HepG2 (cell line): ENCODE measurements around the gene SERPINA9. TPM values are rescaled to one million over a fixed set of nuclear protein-coding genes. Genes with fewer than 3 reads are reported as not detected.
A peak's percentile ranks its signal among the peaks of the same experiment; 100 is the strongest.

ENCODE experiments used
- FOXJ3 ChIP-seq: sonication (generic); formaldehyde crosslinking; IDR thresholded peaks from 2 replicates; pipeline ENCODE4 v1.4.0; 2020; ENCODE audit warnings: missing genetic modification reagents, mild to moderate bottlenecking, borderline replicate concordance
- IRF2 ChIP-seq: IDR thresholded peaks from 2 replicates; pipeline ENCODE4 v1.6.1; 2018; ENCODE audit warnings: missing genetic modification reagents, missing compliant biosample characterization
- KDM5A ChIP-seq: fragments of 200-600 bp; sonication (generic); IDR thresholded peaks from 2 replicates; pipeline ENCODE4 v1.7.0; 2018; ENCODE audit warnings: antibody characterized with exemption, mild to moderate bottlenecking, low read length, borderline replicate concordance
- KLF13 ChIP-seq: sonication (generic); formaldehyde crosslinking; IDR thresholded peaks from 2 replicates; pipeline ENCODE4 v1.4.0; 2020; ENCODE audit warnings: mild to moderate bottlenecking, missing genetic modification reagents
- MBD4 ChIP-seq: IDR thresholded peaks from 2 replicates; pipeline ENCODE4 v1.6.1; 2012; ENCODE audit warnings: low read length, inconsistent platforms, borderline replicate concordance
- MEF2D ChIP-seq: sonication (generic); formaldehyde crosslinking; IDR thresholded peaks from 2 replicates; pipeline ENCODE4 v1.5.1; 2020; ENCODE audit warnings: mild to moderate bottlenecking, missing genetic modification reagents
- NCOA5 ChIP-seq: sonication (generic); formaldehyde crosslinking; IDR thresholded peaks from 2 replicates; pipeline ENCODE4 v1.4.0; 2020; ENCODE audit warnings: missing genetic modification reagents
- NFYC ChIP-seq: IDR thresholded peaks from 2 replicates; pipeline ENCODE4 v1.6.1; 2016; ENCODE audit warnings: missing genetic modification reagents, missing compliant biosample characterization
- NR2C2 ChIP-seq: sonication (generic); formaldehyde crosslinking; IDR thresholded peaks from 2 replicates; pipeline ENCODE4 v1.4.0; 2020; ENCODE audit warnings: missing genetic modification reagents, mild to moderate bottlenecking, moderate library complexity, borderline replicate concordance
- SMC3 ChIP-seq: IDR thresholded peaks from 2 replicates; pipeline ENCODE4 v1.6.1; 2011; ENCODE audit warnings: low read length, improper control_type of control experiment
- SP140L ChIP-seq: sonication (generic); formaldehyde crosslinking; IDR thresholded peaks from 2 replicates; pipeline ENCODE4 v1.4.0; 2020; ENCODE audit warnings: missing genetic modification reagents, borderline replicate concordance
- STAT5B ChIP-seq: sonication (generic); formaldehyde crosslinking; IDR thresholded peaks from 2 replicates; pipeline ENCODE4 v1.4.0; 2020; ENCODE audit warnings: missing genetic modification reagents
- ZNF121 ChIP-seq: sonication (generic); formaldehyde crosslinking; IDR thresholded peaks from 2 replicates; pipeline ENCODE4 v1.5.0; 2020; ENCODE audit warnings: mild to moderate bottlenecking, missing genetic modification reagents
- ZNF253 ChIP-seq: sonication (generic); formaldehyde crosslinking; IDR thresholded peaks from 2 replicates; pipeline ENCODE4 v1.8.0; 2022; ENCODE audit warnings: mild to moderate bottlenecking, missing genetic modification reagents, borderline replicate concordance
- ZNF331 ChIP-seq: sonication (generic); formaldehyde crosslinking; IDR thresholded peaks from 2 replicates; pipeline ENCODE4 v1.4.0; 2020; ENCODE audit warnings: missing genetic modification reagents
- ZNF543 ChIP-seq: sonication (generic); formaldehyde crosslinking; IDR thresholded peaks from 2 replicates; pipeline ENCODE4 v1.4.0; 2020; ENCODE audit warnings: mild to moderate bottlenecking, missing genetic modification reagents
- ZNF678 ChIP-seq: sonication (generic); formaldehyde crosslinking; IDR thresholded peaks from 2 replicates; pipeline ENCODE4 v1.4.0; 2020; ENCODE audit warnings: mild to moderate bottlenecking, missing genetic modification reagents
- ZNF75D ChIP-seq: sonication (generic); formaldehyde crosslinking; IDR thresholded peaks from 2 replicates; pipeline ENCODE4 v1.8.1; 2023; ENCODE audit warnings: missing genetic modification reagents, mild to moderate bottlenecking, borderline replicate concordance
- ZNF891 ChIP-seq: sonication (generic); formaldehyde crosslinking; IDR thresholded peaks from 2 replicates; pipeline ENCODE4 v1.5.0; 2020; ENCODE audit warnings: mild to moderate bottlenecking, missing genetic modification reagents
- ZSCAN30 ChIP-seq: sonication (generic); formaldehyde crosslinking; IDR thresholded peaks from 2 replicates; pipeline ENCODE4 v1.5.0; 2020; ENCODE audit warnings: mild to moderate bottlenecking, missing genetic modification reagents
- polyA plus RNA-seq, 8 experiments: library from polyadenylated mRNA; depleted of rRNA in 3 of 8; stranded (reverse) in 7 of 8; unstranded in 1 of 8; fragments of >200 nt; fragmentation: Illumina TruSeq in 4 of 8; extraction: Trizol in 4 of 8; gene quantifications; 2 replicates each; pipeline versions ENCODE4 v1.2.1 to v1.2.3, GENCODE V29; 2011 to 2016; ENCODE audit warnings: low read depth in 4 of 8, missing spikeins in 1 of 8, mixed read lengths in 1 of 8; ENCODE audit not compliant: insufficient read depth in 1 of 8
- total RNA-seq, 5 experiments: library from RNA; depleted of rRNA; stranded (reverse); fragments of >200 nt; fragmentation: Illumina TruSeq; extraction: Trizol; gene quantifications; 2 replicates each; pipeline ENCODE4 v1.2.3, GENCODE V29; 2016; ENCODE audit warnings: low read depth in 1 of 5
- TF ChIP-seq, protein P1 (sequence below): sonication (generic); formaldehyde crosslinking; conservative IDR thresholded peaks from 2 replicates; pipeline ENCODE4 v1.8.1; 2023; ENCODE audit warnings: missing genetic modification reagents
- TF ChIP-seq, protein P2 (sequence below): sonication (generic); formaldehyde crosslinking; IDR thresholded peaks from 2 replicates; pipeline ENCODE4 v1.4.0; 2020; ENCODE audit warnings: missing genetic modification reagents
- TF ChIP-seq, protein P3 (sequence below): sonication (generic); formaldehyde crosslinking; IDR thresholded peaks from 2 replicates; pipeline ENCODE4 v1.4.0; 2020; ENCODE audit warnings: mild to moderate bottlenecking, missing genetic modification reagents
- TF ChIP-seq, protein P4 (sequence below): sonication (generic); formaldehyde crosslinking; IDR thresholded peaks from 2 replicates; pipeline ENCODE4 v1.4.0; 2020; ENCODE audit warnings: missing genetic modification reagents, mild to moderate bottlenecking, borderline replicate concordance

SERPINA9 gene
- total and polyA plus RNA-seq, 2 of the 13 experiments (the other 11 are each of a cell fraction or from before 2014, with no cell fraction given), result 0.21 TPM; not detected in 1

DNA sequence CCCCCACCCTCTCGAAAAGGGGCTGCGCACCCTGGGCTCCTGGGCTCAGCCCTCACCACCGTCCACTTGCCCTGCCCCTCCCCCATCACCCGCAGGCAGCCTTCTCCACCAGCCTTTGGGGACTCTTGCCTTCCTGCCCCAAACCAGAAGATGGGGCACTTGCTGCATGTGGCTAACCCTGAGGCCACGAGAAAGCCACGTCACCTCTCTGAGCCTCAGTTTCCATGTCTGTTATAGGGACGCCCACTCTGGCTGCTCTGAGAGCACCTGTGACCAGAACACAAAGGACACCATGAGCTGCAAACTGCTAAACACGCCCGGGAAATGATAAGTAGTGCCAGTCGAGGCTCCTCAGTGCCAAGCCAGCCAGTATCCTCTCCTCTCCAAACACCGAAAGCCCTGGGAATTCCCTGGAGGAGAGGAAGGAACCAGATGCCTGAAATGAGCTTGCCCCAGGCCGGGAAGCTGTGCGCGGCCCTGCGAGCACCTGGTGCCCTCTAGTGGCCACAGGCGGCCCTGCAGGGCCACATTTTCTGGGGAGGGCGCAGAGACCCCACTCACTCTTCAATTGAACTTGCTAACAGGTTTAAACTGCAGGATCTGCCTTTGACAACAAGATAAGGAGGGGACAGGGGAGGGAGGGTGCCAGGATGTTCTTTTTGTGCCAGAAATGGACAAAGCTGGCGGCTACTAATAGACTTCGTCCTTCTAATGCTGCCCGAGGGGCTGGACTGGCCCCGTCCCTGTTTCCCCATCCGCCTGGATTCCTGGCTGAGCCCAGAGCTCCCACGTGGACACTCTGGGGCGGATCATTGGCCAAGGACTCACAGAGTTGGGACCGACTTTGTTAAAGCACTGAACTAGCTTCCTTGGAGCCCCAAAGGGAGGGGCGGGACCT is 10.2 kb upstream of the SERPINA9 start (continued):
- TF ChIP-seq ZNF891 (CRISPR knock-in tag) (0 out of 2 replicates have a peak, but pooled peaks have one; percentile 61), FOXJ3 (CRISPR knock-in tag) (no peak), ZNF331 (CRISPR knock-in tag) (no peak), NCOA5 (CRISPR knock-in tag) (no peak), ZNF75D (CRISPR knock-in tag) (no peak), KLF13 (CRISPR knock-in tag) (no peak), IRF2 (CRISPR knock-in tag) (peak; percentile 29; the same call in 1 of the 2 replicates), ZSCAN30 (CRISPR knock-in tag) (no peak), ZNF253 (CRISPR knock-in tag) (no peak), ZNF121 (CRISPR knock-in tag) (no peak), MEF2D (CRISPR knock-in tag) (no peak; the same call in 1 of the 2 replicates), SMC3 (peak; percentile 78; the same call in 1 of the 2 replicates), MBD4 (no peak), SP140L (no peak), NFYC (CRISPR knock-in tag) (no peak), STAT5B (CRISPR knock-in tag) (no peak), NR2C2 (CRISPR knock-in tag) (no peak), KDM5A (no peak), ZNF543 (CRISPR knock-in tag) (no peak), ZNF678 (CRISPR knock-in tag) (no peak)
- TF ChIP-seq, protein P1, sequence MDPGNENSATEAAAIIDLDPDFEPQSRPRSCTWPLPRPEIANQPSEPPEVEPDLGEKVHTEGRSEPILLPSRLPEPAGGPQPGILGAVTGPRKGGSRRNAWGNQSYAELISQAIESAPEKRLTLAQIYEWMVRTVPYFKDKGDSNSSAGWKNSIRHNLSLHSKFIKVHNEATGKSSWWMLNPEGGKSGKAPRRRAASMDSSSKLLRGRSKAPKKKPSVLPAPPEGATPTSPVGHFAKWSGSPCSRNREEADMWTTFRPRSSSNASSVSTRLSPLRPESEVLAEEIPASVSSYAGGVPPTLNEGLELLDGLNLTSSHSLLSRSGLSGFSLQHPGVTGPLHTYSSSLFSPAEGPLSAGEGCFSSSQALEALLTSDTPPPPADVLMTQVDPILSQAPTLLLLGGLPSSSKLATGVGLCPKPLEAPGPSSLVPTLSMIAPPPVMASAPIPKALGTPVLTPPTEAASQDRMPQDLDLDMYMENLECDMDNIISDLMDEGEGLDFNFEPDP (CRISPR knock-in tag), result no peak
- TF ChIP-seq, protein P2, sequence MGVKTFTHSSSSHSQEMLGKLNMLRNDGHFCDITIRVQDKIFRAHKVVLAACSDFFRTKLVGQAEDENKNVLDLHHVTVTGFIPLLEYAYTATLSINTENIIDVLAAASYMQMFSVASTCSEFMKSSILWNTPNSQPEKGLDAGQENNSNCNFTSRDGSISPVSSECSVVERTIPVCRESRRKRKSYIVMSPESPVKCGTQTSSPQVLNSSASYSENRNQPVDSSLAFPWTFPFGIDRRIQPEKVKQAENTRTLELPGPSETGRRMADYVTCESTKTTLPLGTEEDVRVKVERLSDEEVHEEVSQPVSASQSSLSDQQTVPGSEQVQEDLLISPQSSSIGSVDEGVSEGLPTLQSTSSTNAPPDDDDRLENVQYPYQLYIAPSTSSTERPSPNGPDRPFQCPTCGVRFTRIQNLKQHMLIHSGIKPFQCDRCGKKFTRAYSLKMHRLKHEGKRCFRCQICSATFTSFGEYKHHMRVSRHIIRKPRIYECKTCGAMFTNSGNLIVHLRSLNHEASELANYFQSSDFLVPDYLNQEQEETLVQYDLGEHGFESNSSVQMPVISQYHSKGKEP, result no peak
- TF ChIP-seq, protein P3, sequence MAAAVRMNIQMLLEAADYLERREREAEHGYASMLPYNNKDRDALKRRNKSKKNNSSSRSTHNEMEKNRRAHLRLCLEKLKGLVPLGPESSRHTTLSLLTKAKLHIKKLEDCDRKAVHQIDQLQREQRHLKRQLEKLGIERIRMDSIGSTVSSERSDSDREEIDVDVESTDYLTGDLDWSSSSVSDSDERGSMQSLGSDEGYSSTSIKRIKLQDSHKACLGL (CRISPR knock-in tag), result no peak
- TF ChIP-seq, protein P4, sequence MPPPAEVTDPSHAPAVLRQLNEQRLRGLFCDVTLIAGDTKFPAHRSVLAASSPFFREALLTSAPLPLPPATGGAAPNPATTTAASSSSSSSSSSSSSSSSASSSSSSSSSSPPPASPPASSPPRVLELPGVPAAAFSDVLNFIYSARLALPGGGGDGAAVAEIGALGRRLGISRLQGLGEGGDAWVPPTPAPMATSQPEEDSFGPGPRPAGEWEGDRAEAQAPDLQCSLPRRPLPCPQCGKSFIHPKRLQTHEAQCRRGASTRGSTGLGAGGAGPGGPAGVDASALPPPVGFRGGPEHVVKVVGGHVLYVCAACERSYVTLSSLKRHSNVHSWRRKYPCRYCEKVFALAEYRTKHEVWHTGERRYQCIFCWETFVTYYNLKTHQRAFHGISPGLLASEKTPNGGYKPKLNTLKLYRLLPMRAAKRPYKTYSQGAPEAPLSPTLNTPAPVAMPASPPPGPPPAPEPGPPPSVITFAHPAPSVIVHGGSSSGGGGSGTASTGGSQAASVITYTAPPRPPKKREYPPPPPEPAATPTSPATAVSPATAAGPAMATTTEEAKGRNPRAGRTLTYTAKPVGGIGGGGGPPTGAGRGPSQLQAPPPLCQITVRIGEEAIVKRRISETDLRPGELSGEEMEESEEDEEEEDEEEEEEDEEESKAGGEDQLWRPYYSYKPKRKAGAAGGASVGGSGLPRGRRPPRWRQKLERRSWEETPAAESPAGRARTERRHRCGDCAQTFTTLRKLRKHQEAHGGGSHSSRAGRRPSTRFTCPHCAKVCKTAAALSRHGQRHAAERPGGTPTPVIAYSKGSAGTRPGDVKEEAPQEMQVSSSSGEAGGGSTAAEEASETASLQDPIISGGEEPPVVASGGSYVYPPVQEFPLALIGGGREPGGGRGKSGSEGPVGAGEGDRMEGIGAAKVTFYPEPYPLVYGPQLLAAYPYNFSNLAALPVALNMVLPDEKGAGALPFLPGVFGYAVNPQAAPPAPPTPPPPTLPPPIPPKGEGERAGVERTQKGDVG (CRISPR knock-in tag), result no peak
